GM12878 (cell line): ENCODE results near the gene DNAJB5. TPM values are rescaled to one million over a fixed set of nuclear protein-coding genes. Genes with fewer than 3 reads are reported as not detected.
A peak's percentile ranks its signal among the peaks of the same experiment; 100 is the strongest.

Experiments used
- ATF3 ChIP-seq: IDR thresholded peaks from 2 replicates; pipeline ENCODE4 v1.6.1; 2011; ENCODE audit warnings: low read depth, mild to moderate bottlenecking, low read length, moderate library complexity, borderline replicate concordance; ENCODE audit errors: extremely low read depth
- BCL3 ChIP-seq: IDR thresholded peaks from 2 replicates; pipeline ENCODE4 v1.6.1; 2011; ENCODE audit warnings: borderline replicate concordance, low read depth, mild to moderate bottlenecking, moderate library complexity, low read length; ENCODE audit not compliant: insufficient read depth, poor library complexity, severe bottlenecking
- CBX5 ChIP-seq: sonication (generic); IDR thresholded peaks from 2 replicates; pipeline ENCODE4 v1.6.1; 2016; ENCODE audit warnings: low read depth, moderate library complexity, mild to moderate bottlenecking, inconsistent platforms
- CREM ChIP-seq: IDR thresholded peaks from 2 replicates; pipeline ENCODE4 v1.6.1; 2014; ENCODE audit warnings: antibody characterized with exemption, low read depth
- CTCF ChIP-seq, 3 experiments: IDR thresholded peaks in 2 of 3; conservative IDR thresholded peaks in 1 of 3; 2 replicates each; pipeline ENCODE4 v1.5.1; 2011; ENCODE audit warnings: low read depth in 3 of 3, low read length in 3 of 3, mild to moderate bottlenecking in 3 of 3, control low read depth in 2 of 3, moderate library complexity in 2 of 3, inconsistent platforms in 1 of 3, mixed read lengths in 1 of 3; ENCODE audit not compliant: control insufficient read depth in 2 of 3, insufficient read depth in 1 of 3; ENCODE audit errors: extremely low read depth in 1 of 3
- HDGF ChIP-seq: fragments of 450-650 bp; IDR thresholded peaks from 2 replicates; pipeline ENCODE4 v1.6.1; 2016; ENCODE audit warnings: antibody characterized with exemption
- IKZF1 ChIP-seq: fragments of 450-650 bp; conservative IDR thresholded peaks from 2 replicates; pipeline ENCODE4 v1.6.1; 2017; ENCODE audit warnings: antibody characterized with exemption, mild to moderate bottlenecking
- MEF2B ChIP-seq: fragments of 450-650 bp; IDR thresholded peaks from 2 replicates; pipeline ENCODE4 v1.6.1; 2018; ENCODE audit warnings: mild to moderate bottlenecking, moderate library complexity; ENCODE audit not compliant: partially characterized antibody, poor library complexity, severe bottlenecking
- NKRF ChIP-seq: fragments of 450-650 bp; conservative IDR thresholded peaks from 2 replicates; pipeline ENCODE4 v1.6.1; 2017; ENCODE audit warnings: mild to moderate bottlenecking, moderate library complexity
- NR2C1 ChIP-seq: fragments of 450-650 bp; IDR thresholded peaks from 2 replicates; pipeline ENCODE4 v1.6.1; 2017; ENCODE audit warnings: antibody characterized with exemption, mild to moderate bottlenecking, moderate library complexity
- NR2C2 ChIP-seq: IDR thresholded peaks from 2 replicates; pipeline ENCODE4 v1.6.1; 2011; ENCODE audit warnings: borderline replicate concordance, low read depth; ENCODE audit not compliant: control insufficient read depth, insufficient read length
- NRF1 ChIP-seq: conservative IDR thresholded peaks from 2 replicates; pipeline ENCODE4 v1.6.1; 2011; ENCODE audit warnings: mild to moderate bottlenecking, low read depth, low read length, improper control_type of control experiment
- POLR2A ChIP-seq: IDR thresholded peaks from 2 replicates; pipeline ENCODE4 v1.6.1; 2011; ENCODE audit warnings: low read depth, mild to moderate bottlenecking, low read length
- RB1 ChIP-seq: fragments of 450-650 bp; formaldehyde crosslinking; IDR thresholded peaks from 2 replicates; pipeline ENCODE4 v1.6.1; 2017; ENCODE audit warnings: mild to moderate bottlenecking, borderline replicate concordance
- SMARCA5 ChIP-seq: fragments of 450-650 bp; IDR thresholded peaks from 2 replicates; pipeline ENCODE4 v1.6.1; 2017; ENCODE audit warnings: mild to moderate bottlenecking
- SMC3 ChIP-seq: IDR thresholded peaks from 2 replicates; pipeline ENCODE4 v1.6.1; 2011; ENCODE audit warnings: low read length, improper control_type of control experiment, borderline replicate concordance
- SREBF2 ChIP-seq: IDR thresholded peaks from 2 replicates; pipeline ENCODE4 v1.6.1; 2012; ENCODE audit warnings: mild to moderate bottlenecking, low read length
- SRF ChIP-seq, 2 experiments: IDR thresholded peaks; 2 replicates each; pipeline ENCODE4 v1.6.1; 2011; ENCODE audit warnings: low read depth in 2 of 2, low read length in 2 of 2, mild to moderate bottlenecking in 1 of 2, moderate library complexity in 1 of 2
- TCF7 ChIP-seq: IDR thresholded peaks from 2 replicates; pipeline ENCODE4 v1.6.1; 2014; ENCODE audit warnings: antibody characterized with exemption, borderline replicate concordance
- WRNIP1 ChIP-seq: IDR thresholded peaks from 2 replicates; pipeline ENCODE4 v1.6.1; 2011; ENCODE audit warnings: low read depth, low read length, improper control_type of control experiment, borderline replicate concordance
- ZZZ3 ChIP-seq: IDR thresholded peaks from 2 replicates; pipeline ENCODE4 v1.6.1; 2011; ENCODE audit warnings: low read depth; ENCODE audit not compliant: control insufficient read depth, insufficient read length
- polyA plus RNA-seq, 11 experiments: library from polyadenylated mRNA; depleted of rRNA in 4 of 11; unstranded in 6 of 11; stranded (reverse) in 5 of 11; fragments of >200 nt; fragmentation: Nextera tagmentation in 4 of 11; fragmentation: Illumina TruSeq in 1 of 11; extraction: Ambion mirVana in 4 of 11; extraction: Trizol in 1 of 11; gene quantifications; 1 replicate in 1 of 11; 2 replicates in 10 of 11; pipeline versions ENCODE4 v1.2.1 to v1.2.3, GENCODE V29; 2011 to 2016; ENCODE audit warnings: inconsistent platforms in 2 of 11, missing spikeins in 2 of 11, low read depth in 1 of 11
- total RNA-seq, 4 experiments: library from RNA; depleted of rRNA in 3 of 4; stranded (reverse); fragments of >200 nt in 3 of 4; fragmentation: Illumina TruSeq in 1 of 4; extraction: Trizol in 1 of 4; gene quantifications; 2 replicates each; pipeline versions ENCODE4 v1.2.1 to v1.2.3, GENCODE V29; 2013 to 2021

DNAJB5 gene
- total and polyA plus RNA-seq, 10 of the 15 experiments (the other 5 are each of a cell fraction or from before 2014, with no cell fraction given): 0.92 to 13.3 (median 6.8) TPM

- TF ChIP-seq RB1: no peak
- no peak for TF ChIP-seq IKZF1
- no peak for TF ChIP-seq SREBF2
- TF ChIP-seq CTCF (IDR thresholded peaks at IDR 0.05 in 2 of 3, conservative IDR thresholded peaks at IDR 0.05 in 1 of 3; ENCODE audit: control insufficient read depth in 2 of 3, extremely low read depth in 1 of 3, insufficient read depth in 1 of 3, low read depth in 3 of 3, low read length in 3 of 3): peak; percentile 22 to 33 (median 24); a peak in 4 of 6 replicates
- TF ChIP-seq NR2C2: no peak
- TF ChIP-seq NKRF: no peak
- TF ChIP-seq MEF2B: peak; percentile 13
- no peak for TF ChIP-seq CBX5
- TF ChIP-seq SMARCA5: no peak
- no peak for TF ChIP-seq NRF1
- no peak for TF ChIP-seq ATF3
- TF ChIP-seq POLR2A: 0 out of 2 replicates have a peak, but pooled peaks have one; percentile 26
- no peak for TF ChIP-seq WRNIP1
- no peak for TF ChIP-seq TCF7
- TF ChIP-seq SMC3: no peak
- 0 out of 2 replicates have a peak, but pooled peaks have one; percentile 30 for TF ChIP-seq CREM
- TF ChIP-seq ZZZ3: no peak
- TF ChIP-seq SRF (IDR thresholded peaks at IDR 0.05; ENCODE audit: low read depth in 2 of 2, low read length in 2 of 2): no peak
- no peak for TF ChIP-seq NR2C1
- TF ChIP-seq HDGF: no peak
- no peak for TF ChIP-seq BCL3
These were observed 2.2 kb downstream of the DNAJB5 start (continued) for GRCh38 chr9:34991607-34992375.
